Ishikawa (cell line): ENCODE measurements around the gene SYS1.

Source experiments
- CEBPB ChIP-seq: IDR thresholded peaks from 2 replicates; pipeline ENCODE4 v1.6.1; 2012
- CREB1 ChIP-seq: IDR thresholded peaks from 2 replicates; pipeline ENCODE4 v1.6.1; 2012; ENCODE audit warnings: low read depth
- EGR1 ChIP-seq: IDR thresholded peaks from 2 replicates; pipeline ENCODE4 v1.6.1; 2012
- EP300 ChIP-seq: IDR thresholded peaks from 2 replicates; pipeline ENCODE4 v1.6.1; 2012; ENCODE audit warnings: borderline replicate concordance
- FOXM1 ChIP-seq: IDR thresholded peaks from 2 replicates; pipeline ENCODE4 v1.6.1; 2012; ENCODE audit warnings: low read depth, borderline replicate concordance
- MAX ChIP-seq: IDR thresholded peaks from 2 replicates; pipeline ENCODE4 v1.6.1; 2012
- NFIC ChIP-seq: IDR thresholded peaks from 2 replicates; pipeline ENCODE4 v1.6.1; 2012
- RAD21 ChIP-seq: IDR thresholded peaks from 2 replicates; pipeline ENCODE4 v1.6.1; 2012; ENCODE audit warnings: low read depth
- REST ChIP-seq: IDR thresholded peaks from 2 replicates; pipeline ENCODE4 v1.6.1; 2012; ENCODE audit warnings: low read depth, mild to moderate bottlenecking
- TAF1 ChIP-seq: IDR thresholded peaks from 2 replicates; pipeline ENCODE4 v1.6.1; 2012; ENCODE audit warnings: low read depth, mild to moderate bottlenecking
- TCF12 ChIP-seq: IDR thresholded peaks from 2 replicates; pipeline ENCODE4 v1.6.1; 2012; ENCODE audit warnings: low read depth
- TEAD4 ChIP-seq: IDR thresholded peaks from 2 replicates; pipeline ENCODE4 v1.6.1; 2012
- USF1 ChIP-seq: IDR thresholded peaks from 2 replicates; pipeline ENCODE4 v1.6.1; 2012
- YY1 ChIP-seq: IDR thresholded peaks from 2 replicates; pipeline ENCODE4 v1.6.1; 2012; ENCODE audit warnings: low read depth
- ZBTB7A ChIP-seq: IDR thresholded peaks from 2 replicates; pipeline ENCODE4 v1.6.1; 2012; ENCODE audit warnings: low read depth

The SYS1 gene

GRCh38 chr20:45340236-45340847 is 22.6 kb upstream of the SYS1 start:
- TF ChIP-seq TEAD4, result no peak
- TF ChIP-seq TCF12, result no peak
- TF ChIP-seq ZBTB7A, result 0 out of 2 replicates have a peak, but pooled peaks have one; percentile 60

- 0 out of 2 replicates have a peak, but pooled peaks have one; percentile 7 for TF ChIP-seq MAX
- TF ChIP-seq USF1, result peak; percentile 95
- TF ChIP-seq ZBTB7A, result 0 out of 2 replicates have a peak, but pooled peaks have one; percentile 5
- TF ChIP-seq REST, result no peak
These were observed 22.0 kb upstream of the SYS1 start for GRCh38 chr20:45340951-45341350.

- TF ChIP-seq FOXM1 (peak; percentile 69), TAF1 (peak; percentile 36; the same call in 1 of the 2 replicates), TCF12 (no peak), YY1 (no peak), TEAD4 (no peak), EP300 (no peak; the same call in 1 of the 2 replicates), NFIC (0 out of 2 replicates have a peak, but pooled peaks have one; percentile 12), MAX (0 out of 2 replicates have a peak, but pooled peaks have one; percentile 3), ZBTB7A (no peak), USF1 (no peak), EGR1 (0 out of 2 replicates have a peak, but pooled peaks have one; percentile 28), CEBPB (no peak), REST (no peak), RAD21 (no peak), CREB1 (no peak)
These were observed 21.4 kb upstream of the SYS1 start for GRCh38 chr20:45341579-45341938.

GRCh38 chr20:45341939-45342854 is 20.8 kb upstream of the SYS1 start:
- TF ChIP-seq TCF12, result peak; percentile 52; the same call in 1 of the 2 replicates
- TF ChIP-seq CREB1, result no peak
- no peak for TF ChIP-seq EGR1
- 0 out of 2 replicates have a peak, but pooled peaks have one; percentile 2 for TF ChIP-seq RAD21
- peak; percentile 76 for TF ChIP-seq MAX
- TF ChIP-seq FOXM1, result peak; percentile 32; the same call in 1 of the 2 replicates
- TF ChIP-seq EP300, result peak; percentile 55; the same call in 1 of the 2 replicates
- no peak for TF ChIP-seq YY1
- TF ChIP-seq REST, result no peak
- TF ChIP-seq USF1, result peak; percentile 87
- TF ChIP-seq TAF1, result no peak
- TF ChIP-seq TEAD4, result peak; percentile 81
- TF ChIP-seq CEBPB, result no peak
- TF ChIP-seq NFIC, result no peak
- TF ChIP-seq ZBTB7A, result peak; percentile 22; the same call in 1 of the 2 replicates
